Common myeloid progenitor, CD34-positive (primary cell): ENCODE measurements around the gene BTC. TPM values are rescaled to one million over a fixed set of nuclear protein-coding genes. Genes with fewer than 3 reads are reported as not detected.

ENCODE experiments used
- CTCF ChIA-PET: fragments of 350-600 bp; sonication (Branson Sonifier 250); formaldehyde crosslinking; loops from one replicate; lab custom pipeline; 2021; ENCODE audit warnings: antibody characterized with exemption; lab: Charles Lee
- POLR2A ChIA-PET: fragments of 350-600 bp; sonication (Branson Sonifier 250); formaldehyde crosslinking; loops from one replicate; lab custom pipeline; 2021; ENCODE audit warnings: antibody characterized with exemption; lab: Charles Lee
- DNase-seq, 3 donors: peaks; one replicate each; pipeline versions ENCODE4 v3.0.0 to v3.0.0-alpha.2; 2013
- H3K27ac ChIP-seq, 2 experiments: 1 replicate in 1 of 2; 2 replicates in 1 of 2; pipeline ENCODE4 v1.7.0; 2013; ENCODE audit warnings: inconsistent platforms in 2 of 2, low read length in 2 of 2, mild to moderate bottlenecking in 2 of 2, low read depth in 1 of 2, moderate library complexity in 1 of 2; ENCODE audit not compliant: severe bottlenecking in 2 of 2, insufficient read depth in 1 of 2, poor library complexity in 1 of 2
- H3K27me3 ChIP-seq, 5 experiments: replicated peaks in 2 of 5; 1 replicate in 3 of 5; 2 replicates in 2 of 5; pipeline versions ENCODE4 v1.6.1 to v1.7.0; 2013; ENCODE audit warnings: low read length in 4 of 5, mild to moderate bottlenecking in 2 of 5, moderate library complexity in 2 of 5, inconsistent platforms in 1 of 5; ENCODE audit not compliant: insufficient read depth in 5 of 5, control insufficient read depth in 4 of 5
- H3K36me3 ChIP-seq, 4 experiments: 1 replicate in 2 of 4; 2 replicates in 2 of 4; pipeline versions ENCODE4 v1.6.1 to v1.7.0; 2013; ENCODE audit warnings: low read length in 3 of 4, control low read depth in 1 of 4, mild to moderate bottlenecking in 1 of 4; ENCODE audit not compliant: control insufficient read depth in 4 of 4, insufficient read depth in 4 of 4
- H3K4me1 ChIP-seq, 4 experiments: 1 replicate in 3 of 4; 2 replicates in 1 of 4; pipeline versions ENCODE4 v1.6.1 to v1.7.1; 2013; ENCODE audit warnings: low read length in 3 of 4, mild to moderate bottlenecking in 3 of 4, control low read depth in 1 of 4, inconsistent platforms in 1 of 4, moderate library complexity in 1 of 4; ENCODE audit not compliant: control insufficient read depth in 4 of 4, insufficient read depth in 4 of 4; ENCODE audit errors: control extremely low read depth in 1 of 4
- H3K4me3 ChIP-seq, 7 experiments: 1 replicate in 4 of 7; 2 replicates in 3 of 7; pipeline versions ENCODE4 v1.5.1 to v1.7.0; 2013; ENCODE audit warnings: mild to moderate bottlenecking in 7 of 7, low read length in 6 of 7, moderate library complexity in 6 of 7, inconsistent platforms in 2 of 7, low read depth in 2 of 7, control low read depth in 1 of 7; ENCODE audit not compliant: insufficient read depth in 4 of 7, control insufficient read depth in 1 of 7; ENCODE audit errors: extremely low read depth in 1 of 7
- H3K9me3 ChIP-seq, 5 experiments: 1 replicate in 4 of 5; 2 replicates in 1 of 5; pipeline versions ENCODE4 v1.6.1 to v1.7.1; 2013; ENCODE audit warnings: low read length in 4 of 5, mild to moderate bottlenecking in 2 of 5, inconsistent platforms in 1 of 5, low read depth in 1 of 5, moderate library complexity in 1 of 5; ENCODE audit not compliant: control insufficient read depth in 4 of 5, insufficient read depth in 2 of 5; ENCODE audit errors: control extremely low read depth in 1 of 5
- whole genome bisulfite sequencing: methylation state at CpG from one replicate; pipeline ENCODE4 v1.1.5; 2013; ENCODE audit not compliant: insufficient coverage; 5-methylcytosine and 5-hydroxymethylcytosine counted together
- polyA plus RNA-seq: library from polyadenylated mRNA; unstranded; fragments of 120-200 nt; gene quantifications from one replicate; pipeline ENCODE4 v1.2.1, GENCODE V29; 2013

BTC gene
- polyA plus RNA-seq: 0.61 TPM

GRCh38 chr4:74794382-74795010 lies at the start of gene BTC:
BTC (minus strand) TSS chr4:74794523; CDS start chr4:74794325, 198 bp downstream.
- CTCF ChIA-PET: interaction anchor here (0.6 to 1.4 kb wide), 5 partner anchors 9 to 439 kb away, joined by 3 to 7 read pairs (median 5); no protein-coding TSS in a partner anchor

GRCh38 chr4:74840936-74841509 lies 46.7 kb upstream of the BTC start:
- no peak for DNase-seq
- CTCF ChIA-PET: interaction anchor here (0.9 kb wide), 1 partner anchor 31 kb away, joined by 3 read pairs; no protein-coding TSS in a partner anchor
- POLR2A ChIA-PET: no interaction called here
- no peaks in the 10 kb centered on the region for H3K4me1 ChIP-seq
- no peak overlapping the region for H3K27ac ChIP-seq
- no peaks in the 10 kb centered on the region for H3K9me3 ChIP-seq
- WGBS: 80% methylated on average over 7 of the region's 7 CpGs
- H3K36me3 ChIP-seq: no peaks in the 10 kb centered on the region
- H3K4me3 ChIP-seq: no peak overlapping the region
- peaks cover 0 to 3% (median 0%) of the 10 kb centered on the region in 5 experiments for H3K27me3 ChIP-seq

More at GRCh38 chr4:74794382-74795010, at the start of gene BTC:
- peak; percentile 57 to 80 (median 64) for DNase-seq
- POLR2A ChIA-PET: no interaction called here
- no peaks in the 10 kb centered on the region for H3K9me3 ChIP-seq
- H3K27ac ChIP-seq: peak within 1 kb of the TSS in 1 of 2 experiments; percentile 21
- H3K4me3 ChIP-seq: peak within 1 kb of the TSS; percentile 59 to 89 (median 78)
- H3K27me3 ChIP-seq: peaks cover 0 to 23% (median 3%) of the 10 kb centered on the region in 5 experiments
- under 1% methylated on average over 16 of the region's 24 CpGs for WGBS
- H3K36me3 ChIP-seq: no peaks in the 10 kb centered on the region
- peaks cover 3 to 14% (median 12%) of the 10 kb centered on the region in 4 experiments for H3K4me1 ChIP-seq

GRCh38 chr4:74838746-74839370 lies 44.5 kb upstream of the BTC start:
- DNase-seq: no peak
- Histone ChIP-seq H3K36me3 (no peaks in the 10 kb centered on the region), H3K27me3 (peaks cover 0 to 3% (median 0%) of the 10 kb centered on the region in 5 experiments), H3K4me3 (no peak overlapping the region), H3K9me3 (no peaks in the 10 kb centered on the region), H3K27ac (no peak overlapping the region), H3K4me1 (no peaks in the 10 kb centered on the region)
- ChIA-PET CTCF (interaction anchor here (0.9 kb wide), 1 partner anchor 119 kb away, joined by 3 read pairs; no protein-coding TSS in a partner anchor), POLR2A (no interaction called here)
- 100% methylated on average over 4 of the region's 4 CpGs for WGBS

GRCh38 chr4:74830928-74831327 lies 36.6 kb upstream of the BTC start:
- H3K36me3 ChIP-seq: no peaks in the 10 kb centered on the region
- H3K9me3 ChIP-seq: no peaks in the 10 kb centered on the region
- H3K27me3 ChIP-seq: no peaks in the 10 kb centered on the region
- 100% methylated on average over 1 of the region's 1 CpG for WGBS
- no peak overlapping the region for H3K27ac ChIP-seq
- CTCF ChIA-PET: no interaction called here
- H3K4me1 ChIP-seq: no peaks in the 10 kb centered on the region
- POLR2A ChIA-PET: no interaction called here
- peak in 1 of 3 donors; percentile 6 for DNase-seq
- no peak overlapping the region for H3K4me3 ChIP-seq

- Histone ChIP-seq H3K36me3 (no peaks in the 10 kb centered on the region), H3K4me3 (no peak overlapping the region), H3K27ac (no peak overlapping the region), H3K9me3 (peaks cover 0 to 2% (median 0%) of the 10 kb centered on the region in 5 experiments), H3K27me3 (peaks cover 0 to 2% (median 0%) of the 10 kb centered on the region in 5 experiments), H3K4me1 (no peaks in the 10 kb centered on the region)
- 91% methylated on average over 1 of the region's 1 CpG for WGBS
- DNase-seq: no peak
- POLR2A ChIA-PET: no interaction called here
- CTCF ChIA-PET: no interaction called here
These were observed 28.9 kb upstream of the BTC start for GRCh38 chr4:74823194-74823593.

GRCh38 chr4:74822603-74823002 lies 28.3 kb upstream of the BTC start:
- no peak overlapping the region for H3K4me3 ChIP-seq
- no peaks in the 10 kb centered on the region for H3K4me1 ChIP-seq
- ChIA-PET CTCF (no interaction called here), POLR2A (no interaction called here)
- peaks cover 0 to 2% (median 0%) of the 10 kb centered on the region in 5 experiments for H3K27me3 ChIP-seq
- peaks cover 0 to 3% (median 0%) of the 10 kb centered on the region in 5 experiments for H3K9me3 ChIP-seq
- H3K36me3 ChIP-seq: no peaks in the 10 kb centered on the region
- H3K27ac ChIP-seq: no peak overlapping the region
- DNase-seq: no peak
- WGBS: 100% methylated on average over 1 of the region's 2 CpGs

GRCh38 chr4:74821541-74821940 lies 27.2 kb upstream of the BTC start:
- no peaks in the 10 kb centered on the region for H3K36me3 ChIP-seq
- H3K4me3 ChIP-seq: no peak overlapping the region
- ChIA-PET CTCF (no interaction called here), POLR2A (no interaction called here)
- no peak overlapping the region for H3K27ac ChIP-seq
- no peaks in the 10 kb centered on the region for H3K4me1 ChIP-seq
- peaks cover 0 to 3% (median 0%) of the 10 kb centered on the region in 5 experiments for H3K9me3 ChIP-seq
- DNase-seq: no peak
- peaks cover 0 to 2% (median 0%) of the 10 kb centered on the region in 5 experiments for H3K27me3 ChIP-seq
